ENCODE measurements around the gene LAMP2.

LAMP2 gene

GRCh38 chrX:120379937-120380681 lies 89.0 kb downstream of the LAMP2 start:
- TF ChIP-seq CTCF (conservative IDR thresholded peaks at IDR 0.05; ENCODE audit: low read depth): no peak
- H3K27ac ChIP-seq: no peak overlapping the region
- POLR2A ChIA-PET (ENCODE audit: low non-redundant PET): no interaction called here
- CTCF ChIA-PET: interaction anchor here (0.6 to 1.8 kb wide), 2 partner anchors 95 to 347 kb away, joined by 3 to 9 read pairs; no protein-coding TSS in a partner anchor
- DNase-seq (ENCODE audit: low spot score): no peak

- DNase-seq (ENCODE audit: low spot score): no peak
- ChIA-PET POLR2A (ENCODE audit: low non-redundant PET) (no interaction called here), CTCF (interaction anchor here (0.6 kb wide), 1 partner anchor 107 kb away, joined by 3 read pairs; no protein-coding TSS in a partner anchor)
Measured at GRCh38 chrX:120378570-120378969, 90.5 kb downstream of the LAMP2 start.

More at GRCh38 chrX:120378570-120378969, 90.5 kb downstream of the LAMP2 start:
- H3K27ac ChIP-seq: no peak overlapping the region
- no peak for TF ChIP-seq CTCF (conservative IDR thresholded peaks at IDR 0.05; ENCODE audit: low read depth)
